Spinal cord (tissue), 10 donors: ENCODE measurements around the gene LARP4. TPM values are rescaled to one million over a fixed set of nuclear protein-coding genes. Genes with fewer than 3 reads are reported as not detected.

Experiments used
- DNase-seq, 6 donors: peaks; one replicate each; pipeline versions ENCODE4 v3.0.0 to v3.0.0-alpha.2; 2013 to 2015; ENCODE audit warnings: low spot score in 6 of 6, low read depth in 4 of 6
- H3K27ac ChIP-seq: one replicate; pipeline ENCODE4 v1.5.1; 2013; ENCODE audit warnings: low read depth, low read length, control low read depth
- H3K27me3 ChIP-seq: one replicate; pipeline ENCODE4 v1.6.1; 2013; ENCODE audit warnings: low read length; ENCODE audit not compliant: control insufficient read depth, insufficient read depth
- H3K36me3 ChIP-seq: one replicate; pipeline ENCODE4 v1.6.1; 2013; ENCODE audit warnings: low read length; ENCODE audit not compliant: control insufficient read depth, insufficient read depth
- H3K4me1 ChIP-seq: one replicate; pipeline ENCODE4 v1.6.1; 2013; ENCODE audit warnings: low read length; ENCODE audit not compliant: control insufficient read depth, insufficient read depth
- H3K4me3 ChIP-seq: one replicate; pipeline ENCODE4 v1.5.1; 2013; ENCODE audit warnings: low read depth, low read length, control low read depth
- H3K9me3 ChIP-seq: one replicate; pipeline ENCODE4 v1.6.1; 2013; ENCODE audit warnings: low read length; ENCODE audit not compliant: control insufficient read depth, insufficient read depth
- WGBS: methylation state at CpG from one replicate; pipeline ENCODE4 v1.1.5; 2013; ENCODE audit warnings: missing lambda C conversion rate; ENCODE audit not compliant: insufficient coverage; 5-methylcytosine and 5-hydroxymethylcytosine counted together
- polyA plus RNA-seq, 2 donors: library from polyadenylated mRNA; unstranded; fragments of 120-200 nt; gene quantifications; one replicate each; pipeline ENCODE4 v1.2.1, GENCODE V29; 2013; ENCODE audit not compliant: insufficient read length in 2 of 2
- total RNA-seq, 2 donors: library from RNA; depleted of rRNA in 1 of 2; stranded (reverse); fragments of 120-200 nt in 1 of 2; fragments of >200 nt in 1 of 2; gene quantifications; one replicate each; pipeline versions ENCODE4 v1.2.3 to v1.2.4, GENCODE V29; 2013 to 2014
- donor health status: healthy.

Gene LARP4
- total and polyA plus RNA-seq, 4 donors: 19.8 to 87.6 (median 28.8) TPM

DNA sequence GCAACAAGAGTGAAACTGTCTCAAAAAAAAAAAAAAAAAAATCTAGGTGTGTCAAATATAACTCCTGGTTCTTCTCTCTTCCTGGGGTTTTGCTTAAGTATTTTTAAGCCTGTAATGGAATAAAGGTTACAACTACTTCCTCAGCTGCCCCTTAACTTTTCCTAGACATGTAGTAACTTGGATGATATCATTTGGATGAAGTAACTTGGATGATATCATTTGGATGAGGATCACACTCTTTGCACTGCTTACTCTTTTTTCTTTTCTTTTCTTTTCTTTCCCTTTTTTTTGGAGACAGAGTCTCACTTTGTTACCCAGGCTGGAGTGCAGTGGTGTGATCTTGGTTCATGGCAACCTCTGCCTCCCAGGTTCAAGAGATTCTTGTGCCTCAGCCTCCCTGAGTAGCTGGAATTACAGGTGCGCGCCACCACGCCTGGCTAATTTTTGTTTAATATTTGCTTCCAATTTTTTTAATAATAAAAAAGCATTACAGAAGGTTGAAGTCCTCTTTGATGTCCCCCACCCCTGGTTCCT, 3.5 kb upstream of the LARP4 start:
- Histone ChIP-seq H3K9me3 (no peaks in the 10 kb centered on the region), H3K27ac (no peak overlapping the region), H3K27me3 (no peaks in the 10 kb centered on the region), H3K4me3 (no peak overlapping the region), H3K36me3 (no peaks in the 10 kb centered on the region), H3K4me1 (no peaks in the 10 kb centered on the region)
- DNase-seq: no peak
- WGBS: no CpG with 5 or more reads among the region's 3 CpGs

DNA sequence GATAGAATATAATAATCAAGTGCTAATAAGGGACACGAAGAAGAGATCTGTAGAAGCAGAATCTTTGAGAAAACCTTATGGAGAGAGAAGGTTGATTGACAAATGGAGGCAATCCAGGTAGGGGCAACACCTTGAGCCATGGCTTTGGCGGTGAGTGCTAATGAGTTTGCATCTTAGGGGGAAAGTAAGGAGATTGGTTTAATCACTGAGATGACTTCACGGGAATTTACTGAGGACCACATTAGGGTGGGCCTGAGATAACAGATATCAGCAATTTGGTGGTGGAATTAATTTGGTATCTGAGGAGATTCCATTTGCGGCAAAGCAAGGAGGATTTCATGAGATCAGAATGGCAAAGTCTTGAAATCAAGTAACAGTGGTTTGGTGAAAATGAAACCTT, 1.8 kb upstream of the LARP4 start:
- Histone ChIP-seq H3K36me3 (no peaks in the 10 kb centered on the region), H3K27me3 (no peaks in the 10 kb centered on the region), H3K4me3 (no peak overlapping the region), H3K9me3 (no peaks in the 10 kb centered on the region), H3K27ac (no peak overlapping the region), H3K4me1 (no peaks in the 10 kb centered on the region)
- 100% methylated on average over 3 of the region's 4 CpGs for WGBS
- DNase-seq: no peak

DNA sequence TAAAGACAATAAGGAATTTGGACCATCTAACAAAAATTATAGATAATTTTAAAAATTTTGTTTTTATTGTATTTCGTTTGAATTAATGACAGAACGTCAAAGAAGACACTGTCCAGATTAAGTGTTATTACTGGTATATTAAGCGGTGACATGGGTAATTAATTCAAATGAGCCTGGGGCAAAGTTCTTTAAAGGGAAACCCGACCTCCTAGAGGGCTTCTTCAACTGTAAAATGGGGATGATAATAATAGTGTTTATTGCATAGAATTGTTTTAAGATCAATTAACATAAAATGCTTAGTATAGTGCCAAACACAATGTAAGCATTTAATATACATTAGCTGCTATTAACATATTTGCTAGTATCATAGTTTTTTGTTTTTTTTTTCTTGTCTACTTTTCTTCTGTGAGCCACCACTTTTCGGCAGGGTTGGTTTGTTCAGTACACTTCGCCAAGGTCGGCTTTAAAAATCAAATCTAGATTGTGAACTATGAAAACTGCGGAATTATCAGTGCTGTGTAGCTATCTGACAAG, 514 bp upstream of the LARP4 start:
- H3K4me3 ChIP-seq: peak overlapping the region; percentile 94
- H3K27me3 ChIP-seq: no peaks in the 10 kb centered on the region
- no peaks in the 10 kb centered on the region for H3K36me3 ChIP-seq
- no peak for DNase-seq
- H3K27ac ChIP-seq: peak overlapping the region; percentile 98
- WGBS: 42% methylated on average over 3 of the region's 8 CpGs
- H3K4me1 ChIP-seq: no peaks in the 10 kb centered on the region
- no peaks in the 10 kb centered on the region for H3K9me3 ChIP-seq

DNA sequence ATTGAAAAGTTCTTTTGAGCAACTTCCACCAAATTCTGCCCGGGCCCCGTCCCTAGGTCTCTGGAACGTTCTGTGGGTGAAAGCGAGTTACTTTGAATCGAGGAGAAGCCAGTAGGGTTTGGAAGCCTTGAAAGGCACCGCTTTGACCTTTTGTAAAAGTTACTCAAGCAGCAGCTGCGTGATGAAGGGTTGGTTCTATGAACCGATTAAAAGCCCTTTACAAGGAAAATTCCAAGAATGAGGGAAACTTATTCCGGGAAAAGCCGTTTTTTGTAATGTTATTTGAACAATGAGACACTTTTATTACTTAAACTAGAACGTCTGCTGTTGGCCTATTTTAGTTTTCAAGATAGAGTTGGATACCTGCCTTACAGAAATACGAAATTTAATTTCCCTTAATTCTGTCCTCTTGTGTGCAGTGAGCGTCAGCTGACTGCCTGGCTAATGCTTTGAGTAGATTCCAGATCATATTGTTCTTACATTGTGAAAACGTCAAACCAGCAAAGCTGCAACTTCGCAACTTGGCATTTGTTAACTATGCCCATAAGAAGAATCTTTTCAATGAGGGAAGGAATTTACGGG, 906 bp downstream of the LARP4 start:
- no peaks in the 10 kb centered on the region for H3K9me3 ChIP-seq
- peak overlapping the region; percentile 94 for H3K4me3 ChIP-seq
- H3K27ac ChIP-seq: peak overlapping the region; percentile 98
- DNase-seq: peak in 4 of 6 donors; percentile 9 to 50 (median 29)
- H3K27me3 ChIP-seq: no peaks in the 10 kb centered on the region
- WGBS: 0% methylated on average over 8 of the region's 16 CpGs
- H3K4me1 ChIP-seq: no peaks in the 10 kb centered on the region
- no peaks in the 10 kb centered on the region for H3K36me3 ChIP-seq

DNA sequence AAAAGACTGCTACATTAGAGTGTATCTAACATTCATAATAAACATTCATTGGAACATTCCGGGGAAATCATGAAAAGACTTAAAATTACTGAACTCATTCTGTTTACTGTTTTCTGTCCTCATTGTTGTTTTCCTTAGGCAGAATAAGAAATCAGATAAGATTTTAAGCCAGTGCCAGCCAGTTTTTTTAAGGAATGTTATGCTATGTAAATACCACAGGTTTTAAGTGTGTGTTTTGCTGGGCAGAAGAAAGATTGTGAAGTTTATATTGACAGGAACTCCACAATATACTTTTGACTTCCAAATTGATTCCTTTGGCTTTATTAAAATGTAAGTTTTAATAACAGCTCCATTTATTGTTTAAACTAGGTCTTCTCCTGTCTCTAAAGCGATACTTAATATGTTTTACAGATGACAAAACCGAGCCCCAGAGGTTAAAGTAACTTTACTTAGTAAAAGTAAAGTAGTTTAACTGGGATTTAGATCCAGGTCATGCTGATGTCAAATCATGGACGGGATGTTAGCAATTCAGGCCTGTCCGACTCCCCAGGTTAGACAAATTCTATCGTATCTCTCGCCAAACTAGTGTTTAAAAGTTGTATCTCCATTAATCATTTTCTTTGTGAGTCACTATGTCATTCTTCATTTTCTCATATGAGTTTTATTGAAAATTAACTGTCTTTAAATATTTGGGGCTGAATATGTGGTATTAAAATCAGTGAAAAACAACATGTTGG, 1.7 kb downstream of the LARP4 start:
- H3K36me3 ChIP-seq: no peaks in the 10 kb centered on the region
- peak overlapping the region; percentile 98 for H3K27ac ChIP-seq
- H3K4me3 ChIP-seq: peak overlapping the region; percentile 94
- 33% methylated on average over 1 of the region's 7 CpGs for WGBS
- no peak for DNase-seq
- H3K4me1 ChIP-seq: no peaks in the 10 kb centered on the region
- no peaks in the 10 kb centered on the region for H3K27me3 ChIP-seq
- H3K9me3 ChIP-seq: no peaks in the 10 kb centered on the region

DNA sequence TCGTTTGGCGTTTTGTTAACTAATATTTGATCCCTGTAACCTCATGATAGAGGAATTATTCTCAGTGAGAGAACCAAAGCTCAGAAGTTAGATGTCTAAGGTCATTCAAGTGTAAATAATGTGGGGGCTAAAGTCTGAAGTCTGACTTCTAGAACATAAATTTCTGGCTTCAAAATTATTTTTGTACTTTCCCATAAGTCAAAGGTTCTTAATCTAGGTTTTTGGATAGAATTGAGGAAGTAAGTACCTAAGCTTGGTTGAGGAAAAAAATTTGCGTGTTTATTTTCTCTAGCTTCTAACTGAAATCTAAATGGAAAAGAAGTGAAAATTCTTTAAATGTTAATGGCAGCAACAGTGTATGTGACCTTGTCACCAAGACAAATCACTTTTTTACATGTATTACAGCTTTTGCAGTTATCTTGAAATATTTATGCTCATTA, 2.3 kb downstream of the LARP4 start:
- H3K9me3 ChIP-seq: no peaks in the 10 kb centered on the region
- no peak overlapping the region for H3K4me3 ChIP-seq
- H3K4me1 ChIP-seq: no peaks in the 10 kb centered on the region
- WGBS: no CpG with 5 or more reads among the region's 3 CpGs
- no peaks in the 10 kb centered on the region for H3K27me3 ChIP-seq
- DNase-seq: no peak
- no peaks in the 10 kb centered on the region for H3K36me3 ChIP-seq
- peak overlapping the region; percentile 98 for H3K27ac ChIP-seq

DNA sequence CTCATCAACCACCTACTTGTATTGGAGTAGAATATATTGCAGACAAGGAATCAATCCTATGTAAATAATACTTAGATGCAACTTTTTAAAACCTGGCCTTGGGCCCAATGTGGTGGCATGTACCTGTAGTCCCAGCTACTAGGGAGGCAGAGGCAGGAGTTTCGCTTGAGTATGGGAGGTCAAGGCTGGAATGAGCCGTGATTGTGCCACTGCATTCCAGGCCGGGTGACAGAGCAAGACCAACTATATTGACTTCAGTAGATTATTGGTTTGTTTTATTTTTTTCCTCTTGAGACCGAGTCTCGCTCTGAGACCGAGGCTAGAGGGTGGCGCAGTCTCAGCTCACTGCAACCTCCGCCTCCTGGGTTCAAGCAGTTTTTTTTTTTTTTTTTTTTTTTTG, 3.6 kb downstream of the LARP4 start:
- no peaks in the 10 kb centered on the region for H3K4me1 ChIP-seq
- no peak overlapping the region for H3K4me3 ChIP-seq
- H3K36me3 ChIP-seq: no peaks in the 10 kb centered on the region
- WGBS: 100% methylated on average over 2 of the region's 8 CpGs
- no peaks in the 10 kb centered on the region for H3K9me3 ChIP-seq
- H3K27ac ChIP-seq: no peak overlapping the region
- H3K27me3 ChIP-seq: no peaks in the 10 kb centered on the region
- DNase-seq: no peak

DNA sequence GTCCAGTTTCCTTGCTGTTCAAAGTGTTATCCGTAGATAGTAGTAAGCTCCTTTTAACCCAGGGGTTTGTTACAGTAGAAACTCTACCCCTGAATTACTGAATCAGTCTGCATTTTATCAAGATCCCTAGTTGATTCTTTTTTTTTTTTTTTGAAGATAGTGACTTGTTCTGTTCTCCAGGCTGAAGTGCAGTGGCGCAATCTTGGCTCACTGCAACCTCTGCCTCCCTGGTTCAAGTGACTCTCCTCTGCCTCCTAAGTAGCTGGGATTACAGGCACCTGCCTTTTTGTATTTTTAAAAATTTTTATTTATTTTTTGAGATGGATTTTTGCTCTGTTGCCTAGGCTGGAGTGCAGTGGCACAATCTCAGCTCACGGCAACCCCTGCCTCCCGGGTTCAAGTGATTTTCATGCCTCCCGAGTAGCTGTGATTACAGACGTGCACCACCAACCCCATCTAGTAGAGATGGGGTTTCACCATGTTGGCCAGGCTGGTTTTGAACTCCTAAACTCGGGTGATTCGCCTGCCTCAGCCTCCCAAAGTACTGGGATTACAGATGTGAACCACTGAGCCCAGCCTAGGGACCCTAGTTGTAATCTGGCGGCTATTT, 10.5 kb downstream of the LARP4 start:
- no peak for DNase-seq

DNA sequence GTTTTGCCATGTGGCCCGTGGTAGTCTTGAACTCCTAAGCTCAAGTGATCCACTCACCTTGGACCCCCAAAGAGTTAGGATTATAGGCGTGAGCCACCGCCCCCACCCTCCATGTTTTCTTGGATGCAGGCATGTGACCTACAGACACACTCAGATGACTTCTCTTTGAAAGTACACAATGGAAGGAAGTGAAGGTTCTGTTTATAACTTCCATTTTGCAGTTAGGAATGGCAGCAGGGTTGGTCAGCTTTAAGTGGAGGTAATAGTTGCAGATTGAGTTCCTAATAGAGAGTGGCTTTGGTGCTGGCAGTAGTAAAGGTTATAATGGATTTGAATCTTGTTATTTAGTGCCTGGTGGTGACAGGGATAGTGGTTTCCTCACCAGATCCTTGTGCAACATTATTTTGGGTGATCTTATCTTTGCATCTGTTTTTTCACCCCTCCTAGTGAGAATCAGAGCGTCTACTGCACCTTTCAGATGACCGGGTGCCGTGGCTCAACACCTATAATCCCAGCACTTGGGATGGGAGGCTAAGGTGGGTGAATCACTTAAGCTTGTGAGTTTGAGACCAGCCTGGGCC, 15.3 kb downstream of the LARP4 start:
- H3K4me1 ChIP-seq: no peaks in the 10 kb centered on the region
- no peak overlapping the region for H3K4me3 ChIP-seq
- DNase-seq: no peak
- no peak overlapping the region for H3K27ac ChIP-seq
- no peaks in the 10 kb centered on the region for H3K27me3 ChIP-seq
- no peaks in the 10 kb centered on the region for H3K9me3 ChIP-seq
- no CpG with 5 or more reads among the region's 6 CpGs for WGBS
- H3K36me3 ChIP-seq: peaks cover 8% of the 10 kb centered on the region

More for the DNA sequence above, 10.5 kb downstream of the LARP4 start:
- Histone ChIP-seq H3K9me3 (no peaks in the 10 kb centered on the region), H3K4me1 (no peaks in the 10 kb centered on the region), H3K27ac (no peak overlapping the region), H3K4me3 (no peak overlapping the region), H3K36me3 (peaks cover 2% of the 10 kb centered on the region), H3K27me3 (no peaks in the 10 kb centered on the region)
- WGBS: 100% methylated on average over 2 of the region's 9 CpGs
